ENCODE data around the gene TICRR.
A peak's percentile ranks its signal among the peaks of the same experiment; 100 is the strongest.
"Not testable (repeated sequence)": the region's sequence is repeated elsewhere in the genome, so short reads cannot be mapped to it uniquely, and the experiment has no call there.

The TICRR gene, protein sequence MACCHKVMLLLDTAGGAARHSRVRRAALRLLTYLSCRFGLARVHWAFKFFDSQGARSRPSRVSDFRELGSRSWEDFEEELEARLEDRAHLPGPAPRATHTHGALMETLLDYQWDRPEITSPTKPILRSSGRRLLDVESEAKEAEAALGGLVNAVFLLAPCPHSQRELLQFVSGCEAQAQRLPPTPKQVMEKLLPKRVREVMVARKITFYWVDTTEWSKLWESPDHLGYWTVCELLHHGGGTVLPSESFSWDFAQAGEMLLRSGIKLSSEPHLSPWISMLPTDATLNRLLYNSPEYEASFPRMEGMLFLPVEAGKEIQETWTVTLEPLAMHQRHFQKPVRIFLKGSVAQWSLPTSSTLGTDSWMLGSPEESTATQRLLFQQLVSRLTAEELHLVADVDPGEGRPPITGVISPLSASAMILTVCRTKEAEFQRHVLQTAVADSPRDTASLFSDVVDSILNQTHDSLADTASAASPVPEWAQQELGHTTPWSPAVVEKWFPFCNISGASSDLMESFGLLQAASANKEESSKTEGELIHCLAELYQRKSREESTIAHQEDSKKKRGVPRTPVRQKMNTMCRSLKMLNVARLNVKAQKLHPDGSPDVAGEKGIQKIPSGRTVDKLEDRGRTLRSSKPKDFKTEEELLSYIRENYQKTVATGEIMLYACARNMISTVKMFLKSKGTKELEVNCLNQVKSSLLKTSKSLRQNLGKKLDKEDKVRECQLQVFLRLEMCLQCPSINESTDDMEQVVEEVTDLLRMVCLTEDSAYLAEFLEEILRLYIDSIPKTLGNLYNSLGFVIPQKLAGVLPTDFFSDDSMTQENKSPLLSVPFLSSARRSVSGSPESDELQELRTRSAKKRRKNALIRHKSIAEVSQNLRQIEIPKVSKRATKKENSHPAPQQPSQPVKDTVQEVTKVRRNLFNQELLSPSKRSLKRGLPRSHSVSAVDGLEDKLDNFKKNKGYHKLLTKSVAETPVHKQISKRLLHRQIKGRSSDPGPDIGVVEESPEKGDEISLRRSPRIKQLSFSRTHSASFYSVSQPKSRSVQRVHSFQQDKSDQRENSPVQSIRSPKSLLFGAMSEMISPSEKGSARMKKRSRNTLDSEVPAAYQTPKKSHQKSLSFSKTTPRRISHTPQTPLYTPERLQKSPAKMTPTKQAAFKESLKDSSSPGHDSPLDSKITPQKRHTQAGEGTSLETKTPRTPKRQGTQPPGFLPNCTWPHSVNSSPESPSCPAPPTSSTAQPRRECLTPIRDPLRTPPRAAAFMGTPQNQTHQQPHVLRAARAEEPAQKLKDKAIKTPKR (N-terminal part only)

DNA sequence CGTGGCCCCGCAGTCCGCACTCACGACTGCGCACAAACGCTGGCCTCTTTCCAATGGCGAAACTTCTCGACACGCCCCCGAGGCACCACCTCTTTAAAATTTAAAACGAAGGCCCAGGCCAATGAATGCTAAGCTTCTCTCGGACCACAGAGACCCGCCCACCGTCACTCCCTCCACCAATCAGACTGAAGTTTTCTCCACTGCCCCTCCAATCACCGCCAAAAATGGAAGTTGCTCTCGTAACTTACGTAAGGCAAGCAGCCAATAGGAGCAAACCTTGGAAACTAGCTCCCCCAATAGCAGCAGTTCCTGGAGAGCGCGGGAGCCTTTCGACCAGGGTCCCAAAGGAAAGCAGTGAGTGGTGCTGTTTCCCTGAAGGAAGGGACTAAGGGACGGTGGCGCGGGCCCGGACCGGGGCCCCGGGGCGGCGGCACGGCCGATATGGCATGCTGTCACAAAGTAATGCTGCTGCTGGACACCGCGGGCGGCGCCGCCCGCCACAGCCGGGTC is at the start of gene TICRR:
TICRR (plus strand) TSS at position 324 of the 510 bp plus-strand sequence; CDS start at position 442, 118 bp downstream.
- peak; percentile 92 for DNase-seq (ENCODE audit: low read depth, low spot score)

DNA sequence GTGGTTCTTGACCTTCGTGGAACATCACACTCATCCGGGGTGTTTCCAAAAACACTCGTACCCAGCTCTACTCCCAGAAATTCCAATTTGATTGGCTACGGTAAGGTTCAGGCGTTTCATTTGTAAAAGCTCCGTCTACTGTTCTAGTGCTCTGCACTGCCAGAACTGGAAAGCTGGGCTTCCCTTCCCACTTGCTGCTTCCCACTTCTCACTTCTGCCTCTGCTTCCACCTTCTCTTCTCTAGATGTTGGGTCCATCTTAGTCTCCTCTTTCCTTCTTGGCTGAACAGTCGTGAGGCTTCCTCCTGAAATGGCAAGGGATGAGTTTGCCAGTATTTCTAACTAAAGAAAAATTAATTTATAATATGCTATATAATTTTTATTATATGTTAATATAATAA is 49.1 kb upstream of the TICRR start:
- no peak for DNase-seq (ENCODE audit: low read depth, low spot score)

DNA sequence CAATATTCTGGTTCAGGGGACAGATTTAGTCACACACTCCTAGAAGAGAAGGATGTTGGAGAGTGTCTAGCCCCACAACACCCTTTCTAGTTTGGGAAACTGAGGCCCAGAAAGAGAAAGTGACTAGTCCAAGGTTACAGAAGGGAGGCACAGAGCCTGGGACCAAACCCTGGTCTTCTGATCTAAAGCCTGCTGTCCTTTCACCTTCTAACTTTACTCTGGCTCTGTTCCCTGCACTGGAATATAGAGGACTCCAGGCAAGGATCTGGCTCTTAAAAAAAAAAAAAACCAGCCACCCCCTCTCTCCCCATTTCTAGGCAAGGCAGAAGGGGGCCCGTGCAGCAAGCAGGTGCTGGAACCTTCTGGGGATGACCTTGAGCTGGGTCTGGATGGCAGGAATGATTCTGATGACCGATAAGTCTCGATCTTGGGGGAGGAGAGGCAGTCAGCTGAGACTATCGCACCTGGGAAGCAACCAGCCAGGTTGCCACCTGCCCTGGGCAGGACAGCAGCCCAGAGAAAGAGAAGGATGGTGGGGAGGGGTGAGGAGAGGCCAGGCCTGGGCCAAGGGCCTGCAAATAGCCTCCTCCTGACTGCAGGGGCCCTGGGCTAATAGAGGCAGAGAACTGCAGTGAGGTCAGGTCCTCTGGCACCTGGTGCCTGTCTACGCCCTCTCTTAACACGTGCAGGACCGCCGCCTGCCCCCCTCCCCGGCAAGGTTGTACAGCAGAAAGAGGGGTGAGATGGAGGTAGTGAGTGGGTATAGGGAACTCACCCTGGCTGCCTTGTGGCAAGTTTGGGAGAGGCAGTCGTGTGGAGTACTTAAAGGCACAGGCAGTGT is 48.4 kb upstream of the TICRR start:
- DNase-seq (ENCODE audit: low read depth, low spot score): no peak

DNA sequence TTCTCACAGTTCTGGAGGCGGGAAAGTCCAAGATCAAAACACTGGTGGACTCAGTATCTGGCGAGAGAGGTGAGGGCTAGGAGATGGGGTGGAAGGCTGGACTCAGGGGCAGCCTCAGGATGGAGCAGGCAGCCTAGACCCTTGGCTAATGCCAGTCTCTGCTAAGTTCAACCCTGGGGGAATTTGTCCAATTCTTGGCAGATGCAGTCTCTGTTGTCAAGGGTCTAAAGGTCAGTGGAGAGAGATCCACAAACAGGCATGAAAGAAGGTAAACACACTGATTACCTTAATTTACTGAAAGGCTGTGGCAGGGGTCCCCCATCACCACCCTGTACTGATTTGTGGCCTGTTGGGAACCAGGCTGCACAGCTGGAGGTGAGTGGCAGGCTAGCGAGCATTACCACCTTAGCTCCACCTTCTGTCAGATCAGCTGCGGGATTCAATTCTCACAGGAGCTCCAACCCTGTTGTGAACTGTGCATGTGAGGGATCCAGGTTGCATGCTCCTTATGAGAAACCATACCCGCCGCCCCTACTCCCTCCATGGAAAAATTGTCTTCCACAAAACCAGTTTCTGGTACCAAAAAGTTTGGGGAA is 46.4 kb upstream of the TICRR start:
- no peak for DNase-seq (ENCODE audit: low read depth, low spot score)

DNA sequence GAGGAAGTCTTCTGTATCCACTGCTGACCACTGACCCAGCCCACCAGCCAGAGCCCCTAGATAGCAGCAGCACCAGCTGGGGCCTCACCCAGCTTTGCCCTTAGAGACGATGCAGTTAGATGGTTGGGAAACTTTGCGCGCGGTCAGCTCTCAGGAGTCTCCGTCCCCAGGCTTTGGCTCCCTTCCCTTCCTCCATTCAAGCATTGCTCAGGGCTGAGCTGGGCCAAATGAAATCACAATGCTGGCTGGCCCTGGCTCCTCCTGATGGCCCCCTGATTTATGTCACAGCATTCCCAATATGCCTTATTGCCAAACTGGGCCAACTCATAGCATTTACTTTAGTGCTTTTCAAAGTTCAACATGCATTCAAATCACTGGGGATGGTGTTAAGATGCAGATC is 44.3 kb upstream of the TICRR start:
- DNase-seq (ENCODE audit: low read depth, low spot score): no peak

DNA sequence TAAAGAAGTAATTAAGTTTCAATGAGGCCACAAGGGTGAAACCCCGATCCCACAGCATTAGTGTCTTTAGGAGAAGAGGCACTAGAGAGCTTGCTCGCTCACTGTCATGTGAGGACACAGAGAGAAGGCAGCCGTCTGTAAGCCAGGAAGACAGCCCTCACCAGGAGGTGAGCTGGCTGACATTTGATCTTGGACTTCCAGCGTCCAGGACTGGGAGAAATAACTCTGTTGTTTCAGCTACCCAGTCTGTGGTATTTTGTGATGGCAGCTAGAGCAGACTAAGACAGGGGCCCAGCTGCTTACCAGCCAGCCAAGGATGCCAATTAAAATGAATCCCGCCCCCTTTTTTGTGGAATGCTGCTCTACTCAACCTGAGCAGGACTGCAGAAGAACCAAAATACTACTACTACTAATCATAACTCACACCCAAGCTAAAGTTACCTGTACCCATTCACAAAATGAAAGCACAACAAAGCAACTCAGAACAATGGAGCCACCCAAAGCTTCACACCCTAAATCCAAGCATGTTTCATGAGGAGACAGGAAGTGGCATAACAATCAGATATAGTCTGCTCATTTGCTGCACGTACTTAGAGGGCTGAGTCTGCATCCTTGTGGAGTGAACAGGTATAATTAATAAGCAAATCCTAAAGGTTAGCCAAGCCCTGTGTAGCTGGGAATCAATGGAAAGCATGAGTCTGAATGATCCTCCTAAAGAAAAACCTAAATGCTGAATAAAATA is 43.3 kb upstream of the TICRR start:
- DNase-seq (ENCODE audit: low read depth, low spot score): no peak

DNA sequence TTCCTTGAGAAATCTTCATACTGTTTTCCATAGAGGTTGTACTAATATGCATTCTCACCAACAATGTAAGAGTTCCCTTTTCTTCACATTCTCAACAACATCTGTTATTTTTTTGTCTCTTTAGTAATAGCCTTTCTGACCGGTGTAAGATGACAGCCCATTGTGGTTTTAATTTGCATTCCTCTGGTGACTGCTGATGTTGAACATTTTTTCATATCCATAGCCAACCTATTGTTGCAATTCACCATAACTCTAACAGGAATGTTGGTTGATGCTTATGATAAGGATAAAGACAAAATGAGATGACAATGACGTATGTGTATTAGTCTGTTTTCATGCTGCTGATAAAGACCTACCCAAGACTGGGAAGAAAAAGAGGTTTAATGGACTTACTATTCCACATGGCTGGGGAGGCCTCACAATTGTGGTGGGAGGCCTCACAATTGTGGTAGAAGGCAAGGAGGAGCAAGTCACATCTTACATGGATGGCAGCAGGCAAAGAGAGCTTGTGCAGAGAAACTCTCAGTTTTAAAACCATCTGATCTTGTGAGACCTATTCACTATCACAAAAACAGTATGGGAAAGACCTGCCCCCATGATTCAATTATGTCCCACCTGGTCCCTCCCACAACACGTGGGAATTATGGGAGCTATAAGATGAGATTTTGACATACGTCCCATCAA is 41.3 kb upstream of the TICRR start:
- no peak for DNase-seq (ENCODE audit: low read depth, low spot score)

DNA sequence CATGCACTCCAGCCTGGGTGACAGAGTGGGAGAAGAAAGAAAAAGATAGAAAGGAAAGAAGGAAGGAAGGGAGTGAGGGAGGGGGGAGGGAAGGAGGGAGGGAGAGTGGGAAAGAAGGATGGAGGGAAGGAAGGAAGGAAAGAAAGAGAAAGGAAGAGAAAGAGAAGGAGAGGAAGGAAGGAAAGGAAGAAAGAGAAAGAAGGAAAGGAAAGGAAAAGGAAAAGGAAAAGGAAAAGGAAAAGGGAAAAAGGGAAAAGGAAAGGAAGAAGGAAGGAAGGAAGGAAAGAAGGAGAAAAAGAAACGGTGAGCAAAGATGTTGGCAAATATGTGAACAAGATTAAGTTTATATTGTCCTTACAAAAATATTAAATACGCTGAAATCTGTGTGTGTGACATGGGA is 36.2 kb upstream of the TICRR start:
- DNase-seq (ENCODE audit: low read depth, low spot score): no peak

DNA sequence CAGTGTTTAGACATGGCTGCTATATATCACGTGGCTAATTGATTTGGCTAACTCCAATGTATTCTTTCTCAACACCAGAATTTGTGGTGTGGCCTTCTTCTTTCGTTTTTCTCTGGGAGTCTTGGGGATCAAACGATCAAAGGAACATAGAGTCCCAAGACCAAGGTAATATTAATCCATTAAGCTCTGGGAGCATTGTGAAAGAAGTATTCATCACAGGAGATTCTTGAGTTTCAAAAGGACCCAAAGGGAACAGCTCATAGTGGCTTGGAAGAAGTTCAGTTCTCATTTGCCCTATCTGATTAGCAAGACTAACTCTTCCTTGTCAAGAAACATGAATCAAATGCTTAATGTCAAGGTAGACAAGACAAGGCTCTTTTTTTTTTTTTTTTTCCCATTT is 32.9 kb upstream of the TICRR start:
- no peak for DNase-seq (ENCODE audit: low read depth, low spot score)

DNA sequence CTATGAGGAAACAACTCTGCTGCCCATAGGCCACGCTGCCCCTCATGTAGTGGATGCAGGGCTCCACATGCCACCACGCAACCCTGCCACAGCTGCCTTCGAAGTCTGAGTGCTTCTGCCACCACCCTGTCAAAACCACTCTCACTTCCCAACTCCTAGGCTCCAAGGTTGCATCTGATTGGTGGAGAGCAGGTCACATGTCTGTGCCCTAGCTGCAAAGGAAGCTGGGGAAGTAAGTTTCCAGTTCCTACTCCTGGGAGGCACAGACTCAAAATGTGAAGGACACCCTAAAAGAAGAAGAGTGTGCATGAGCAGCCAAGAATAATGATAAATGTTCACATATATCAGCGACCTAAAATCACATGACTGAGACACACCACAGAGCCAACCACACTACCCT is 31.9 kb upstream of the TICRR start:
- DNase-seq (ENCODE audit: low read depth, low spot score): no peak

DNA sequence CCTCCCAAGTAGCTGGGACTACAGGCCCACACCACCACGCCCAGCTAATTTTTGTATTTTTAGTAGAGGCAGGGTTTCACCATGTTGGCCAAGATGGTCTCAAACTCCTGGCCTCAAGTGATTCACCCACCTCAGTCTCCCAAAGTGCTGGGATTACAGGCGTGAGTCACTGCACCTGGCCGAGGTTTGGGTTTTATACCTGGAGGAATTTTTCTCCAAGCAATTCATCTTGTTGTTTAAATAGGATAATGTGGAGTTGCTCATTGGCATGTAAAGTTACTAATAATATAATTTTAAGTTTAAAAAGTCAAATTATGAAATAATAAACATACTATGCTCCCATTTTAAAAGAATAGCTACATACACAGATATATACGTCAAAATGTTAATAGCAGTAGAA is 26.1 kb upstream of the TICRR start:
- not testable (repeated sequence) for DNase-seq (ENCODE audit: low read depth, low spot score)

DNA sequence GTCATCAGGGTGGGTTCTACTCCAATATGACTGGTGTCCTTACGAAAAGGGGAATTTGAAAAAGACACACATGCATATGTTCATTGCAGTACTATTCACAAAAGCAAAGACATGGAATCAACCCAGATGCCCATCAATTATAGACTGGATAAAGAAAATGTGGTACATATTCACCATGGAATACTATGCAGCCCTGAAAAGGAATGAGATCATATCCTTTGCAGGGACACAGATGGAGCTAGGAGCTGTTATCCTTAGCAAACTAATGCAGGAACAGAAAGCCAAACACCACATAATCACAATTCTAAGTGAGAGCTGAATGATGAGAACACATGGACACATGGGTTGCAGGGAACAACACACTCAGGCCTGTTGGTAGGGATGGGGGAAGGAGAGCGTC is 24.8 kb upstream of the TICRR start:
- DNase-seq (ENCODE audit: low read depth, low spot score): no peak

DNA sequence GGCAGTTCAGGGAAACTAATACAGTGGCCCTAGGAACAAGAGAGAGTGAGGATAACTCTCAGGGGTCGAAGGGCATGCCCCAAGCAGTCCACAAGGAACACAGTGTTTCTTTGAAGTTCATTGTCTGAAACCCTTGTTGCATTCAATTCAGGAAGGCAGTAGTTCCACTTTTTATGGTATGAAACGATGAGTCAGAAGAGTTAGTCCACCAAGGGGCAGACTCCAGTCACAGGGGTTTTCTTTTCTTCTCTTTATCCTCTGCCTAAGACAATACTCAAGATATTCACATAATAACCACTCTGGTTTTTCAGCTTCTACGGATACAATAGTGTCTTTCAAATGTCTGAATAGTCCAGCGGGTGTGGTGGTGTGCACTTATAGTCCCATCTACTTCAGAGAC is 23.7 kb upstream of the TICRR start:
- no peak for DNase-seq (ENCODE audit: low read depth, low spot score)

DNA sequence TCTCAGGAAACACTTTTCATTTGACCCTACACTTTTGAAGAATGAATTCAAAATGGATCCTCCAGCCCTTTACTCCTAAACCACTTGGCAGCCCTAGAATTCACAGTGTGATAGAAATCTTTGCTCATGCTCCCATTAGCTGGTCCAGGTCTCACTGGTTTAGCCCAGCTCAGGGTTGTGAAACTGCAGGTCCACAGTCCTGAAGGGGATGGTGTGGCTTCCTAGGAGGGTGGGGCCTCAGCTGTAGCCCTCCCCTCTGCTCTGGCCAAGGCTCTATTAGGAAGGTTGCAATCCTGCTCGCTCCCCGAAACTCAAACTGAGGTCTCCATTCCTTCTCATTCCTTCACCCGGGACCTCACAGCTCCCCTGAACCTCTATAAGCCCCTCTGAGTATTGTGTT is 21.6 kb upstream of the TICRR start:
- no peak for DNase-seq (ENCODE audit: low read depth, low spot score)

DNA sequence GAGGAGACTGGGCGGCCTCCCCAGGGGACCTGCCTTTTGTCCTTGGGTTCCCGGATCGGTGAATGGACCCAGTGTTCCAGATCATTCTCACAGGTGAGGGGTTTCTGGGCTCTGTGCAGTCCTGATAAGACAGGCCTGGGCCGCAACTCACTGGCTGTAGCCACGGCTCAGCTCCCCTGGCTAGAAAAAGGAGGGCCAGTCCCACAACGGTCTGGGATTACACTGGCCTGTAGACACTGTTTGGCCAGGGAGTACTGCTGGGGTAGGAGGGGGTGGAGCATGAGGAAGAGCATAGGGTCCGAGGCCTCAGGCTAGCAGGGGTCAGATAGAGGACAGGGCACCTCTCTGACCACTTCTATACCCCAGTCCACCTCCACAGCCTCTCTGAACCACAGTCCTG is 21.0 kb upstream of the TICRR start:
- no peak for DNase-seq (ENCODE audit: low read depth, low spot score)

DNA sequence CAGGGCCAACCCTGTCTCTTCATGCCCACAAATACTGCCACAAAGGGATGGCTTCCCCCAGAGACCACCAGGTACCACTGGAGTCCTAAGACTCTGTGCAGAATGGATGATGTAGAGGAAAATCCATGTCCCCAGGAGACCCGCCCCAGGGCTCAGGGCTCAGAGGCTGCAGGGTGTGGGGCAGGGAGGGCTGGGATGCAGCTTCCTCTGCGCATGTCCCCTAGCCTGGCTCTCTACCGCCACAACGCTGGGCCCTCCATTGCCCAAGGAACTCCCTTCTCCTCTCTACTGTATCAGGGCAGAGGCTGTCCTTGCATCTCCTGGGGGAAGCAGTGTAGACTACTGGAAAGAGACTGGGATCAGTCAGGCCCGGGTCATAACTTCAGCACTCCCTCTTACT is 19.5 kb upstream of the TICRR start:
- no peak for DNase-seq (ENCODE audit: low read depth, low spot score)

DNA sequence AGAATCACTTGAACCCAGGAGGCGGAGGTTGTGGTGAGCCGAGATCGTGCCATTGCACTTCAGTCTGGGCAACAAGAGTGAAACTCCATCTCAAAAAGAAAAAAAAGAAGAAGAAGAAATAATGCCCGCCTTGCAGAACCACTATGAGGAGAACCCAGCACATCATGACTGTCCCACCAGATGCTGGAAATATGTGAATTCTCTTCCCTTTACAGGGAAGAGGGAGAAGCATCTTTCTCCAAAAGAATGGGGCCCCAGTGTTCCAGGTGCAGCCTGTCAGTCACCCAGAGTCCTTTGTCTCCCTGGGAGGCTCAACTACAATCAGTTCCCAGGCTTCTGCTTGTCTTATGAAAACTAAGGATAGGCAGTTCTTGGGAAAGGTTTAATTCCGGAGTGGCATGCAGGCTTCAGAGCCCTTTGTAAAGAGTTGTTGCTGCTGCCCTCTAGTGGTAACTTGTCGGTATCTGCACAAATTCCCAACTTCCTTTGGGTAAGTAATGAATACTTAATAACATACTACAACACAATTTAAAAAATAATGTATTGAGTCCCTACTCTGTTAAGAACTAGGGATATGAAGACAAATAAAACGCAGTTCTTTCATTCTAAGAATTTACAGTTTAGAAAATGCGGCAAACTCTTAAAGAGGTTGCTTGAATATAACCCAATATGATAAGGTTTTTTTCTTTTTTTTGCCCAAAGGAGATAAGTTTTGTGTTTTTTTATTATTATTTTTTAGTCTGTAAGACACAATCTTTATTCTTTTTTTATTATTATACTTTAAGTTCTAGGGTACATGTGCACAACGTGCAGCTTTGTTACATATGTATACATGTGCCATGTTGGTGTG is 18.6 kb upstream of the TICRR start:
- DNase-seq (ENCODE audit: low read depth, low spot score): peak; percentile 20

DNA sequence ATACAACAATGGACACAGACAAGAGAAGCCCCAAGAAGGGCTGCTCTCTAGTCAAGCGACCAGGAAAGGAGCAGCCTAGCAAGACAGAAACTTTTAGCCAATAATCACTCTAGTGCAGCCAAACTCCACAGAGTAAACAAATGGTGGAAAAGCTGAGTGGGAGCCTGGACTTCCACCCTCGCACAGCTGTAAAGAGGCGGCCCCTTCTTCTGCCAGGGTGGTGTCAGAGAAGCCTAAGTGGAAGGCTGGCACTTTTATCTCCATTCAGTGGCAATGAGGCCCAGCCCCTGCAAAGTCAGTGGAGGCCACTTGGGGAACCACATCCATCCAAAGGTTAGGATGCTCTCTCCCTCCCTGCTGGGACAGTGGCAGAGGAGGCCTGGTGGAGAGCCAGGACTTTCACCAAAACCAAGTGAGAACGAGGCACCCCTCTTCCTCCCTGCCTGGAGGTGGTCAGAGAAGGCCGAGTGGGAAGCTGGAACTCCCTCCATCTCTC is 15.5 kb upstream of the TICRR start:
- DNase-seq (ENCODE audit: low read depth, low spot score): no peak
